HG03175 (cell line): Measurements from ENCODE around the gene ZNF622.
"Not testable (repeated sequence)": the region's sequence is repeated elsewhere in the genome, so short reads cannot be mapped to it uniquely, and the experiment has no call there.

ENCODE experiments used
- ATAC-seq: cut with Tn5 transposase; IDR thresholded peaks from one replicate; pipeline ENCODE4 v1.9.1; 2021; ENCODE audit warnings: mild to moderate bottlenecking, moderate library complexity; ENCODE audit not compliant: unreplicated experiment

Gene ZNF622

GRCh38 chr5:16480821-16481538, 15.4 kb upstream of the ZNF622 start:
- no peak for ATAC-seq

GRCh38 chr5:16480144-16480543, 14.5 kb upstream of the ZNF622 start:
- no peak for ATAC-seq

GRCh38 chr5:16477541-16477940, 11.9 kb upstream of the ZNF622 start:
- ATAC-seq: no peak

- not testable (repeated sequence) for ATAC-seq
Measured at GRCh38 chr5:16476417-16476816, 10.8 kb upstream of the ZNF622 start.

GRCh38 chr5:16471387-16471786, 5.8 kb upstream of the ZNF622 start:
- no peak for ATAC-seq

GRCh38 chr5:16467363-16468219, 2.0 kb upstream of the ZNF622 start:
- peak; percentile 67 for ATAC-seq

- ATAC-seq: no peak
Measured at GRCh38 chr5:16464664-16465543, 696 bp downstream of the ZNF622 start.

GRCh38 chr5:16464231-16464630, 1.4 kb downstream of the ZNF622 start:
- no peak for ATAC-seq

GRCh38 chr5:16461782-16462181, 3.8 kb downstream of the ZNF622 start:
- no peak for ATAC-seq

- ATAC-seq: no peak
Measured at GRCh38 chr5:16461026-16461425, 4.6 kb downstream of the ZNF622 start.

GRCh38 chr5:16459451-16459850, 6.1 kb downstream of the ZNF622 start:
- no peak for ATAC-seq

GRCh38 chr5:16457853-16458252, 7.7 kb downstream of the ZNF622 start:
- ATAC-seq: no peak

- no peak for ATAC-seq
Measured at GRCh38 chr5:16457451-16457850, 8.1 kb downstream of the ZNF622 start.

GRCh38 chr5:16456103-16456832, 9.3 kb downstream of the ZNF622 start:
- ATAC-seq: peak; percentile 79

- peak; percentile 12 for ATAC-seq
Measured at GRCh38 chr5:16455668-16456067, 9.9 kb downstream of the ZNF622 start.

- ATAC-seq: no peak
Measured at GRCh38 chr5:16454686-16455085, 10.9 kb downstream of the ZNF622 start.

- no peak for ATAC-seq
Measured at GRCh38 chr5:16453609-16454008, 12.0 kb downstream of the ZNF622 start.

- peak; percentile 63 for ATAC-seq
Measured at GRCh38 chr5:16450163-16450562, 15.4 kb downstream of the ZNF622 start.

GRCh38 chr5:16446993-16447392, 18.6 kb downstream of the ZNF622 start:
- no peak for ATAC-seq

GRCh38 chr5:16437977-16438376, 27.6 kb downstream of the ZNF622 start:
- no peak for ATAC-seq
